Measurements from ENCODE around the gene ITGA4.

Gene ITGA4

GRCh38 chr2:181575024-181575649 lies 118.0 kb downstream of the ITGA4 start:
- no peak for DNase-seq (ENCODE audit: low spot score)

- no peak for DNase-seq (ENCODE audit: low spot score)
These were observed 118.5 kb downstream of the ITGA4 start for GRCh38 chr2:181575650-181576025.

GRCh38 chr2:181576431-181576830 lies 119.2 kb downstream of the ITGA4 start:
- DNase-seq (ENCODE audit: low spot score) = no peak

GRCh38 chr2:181578829-181579228 lies 121.6 kb downstream of the ITGA4 start:
- DNase-seq (ENCODE audit: low spot score) = no peak

GRCh38 chr2:181581534-181581933 lies 124.3 kb downstream of the ITGA4 start:
- no peak for DNase-seq (ENCODE audit: low spot score)

- no peak for DNase-seq (ENCODE audit: low spot score)
These were observed 128.5 kb downstream of the ITGA4 start for GRCh38 chr2:181585732-181586131.

Measured in GM03348 (cell line).